ENCODE results near the gene SYCE1L.

Gene SYCE1L

DNA sequence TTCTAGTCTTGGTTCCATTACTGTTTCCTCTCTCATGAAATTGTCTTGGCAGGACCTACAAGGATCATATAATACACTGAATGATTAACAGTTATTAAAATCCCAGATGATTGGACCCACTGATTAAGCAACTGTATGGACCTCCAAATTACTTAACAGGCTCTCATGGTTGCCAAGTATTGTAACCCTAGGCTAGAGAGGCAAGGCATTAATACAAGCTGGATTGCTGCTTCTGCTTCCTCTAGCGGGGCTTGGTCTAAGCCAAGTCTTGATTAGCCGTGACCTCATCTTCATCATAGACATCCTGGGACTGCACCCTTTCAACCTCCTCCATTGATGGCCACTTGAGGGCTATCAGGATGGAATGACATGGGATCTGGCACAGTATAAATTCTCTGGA is 46.9 kb downstream of the SYCE1L start:
- DNase-seq (ENCODE audit: low read depth in 2 of 3, low spot score in 2 of 3), result no peak

DNA sequence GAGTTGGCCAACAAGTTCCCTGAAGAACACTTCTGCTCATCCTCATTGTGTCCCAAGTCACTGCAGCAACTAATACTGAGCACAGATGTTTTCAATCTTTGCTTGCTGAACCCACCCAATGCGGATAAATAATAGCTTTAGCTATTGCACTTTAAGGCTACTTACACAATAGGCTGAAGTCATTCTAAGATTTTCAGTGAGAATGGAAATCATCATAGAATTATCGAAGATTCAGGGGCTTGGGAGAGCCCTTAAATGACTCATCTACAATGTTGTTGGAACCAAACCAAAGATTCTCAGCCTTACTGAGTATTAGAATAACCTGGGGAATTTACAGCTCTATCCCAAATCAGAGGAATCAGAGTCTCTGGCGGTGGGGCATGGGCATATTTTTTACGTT is 51.2 kb downstream of the SYCE1L start:
- no peak for DNase-seq (ENCODE audit: low read depth in 2 of 3, low spot score in 2 of 3)

Measured in activated CD8-positive, alpha-beta memory T cell treated with anti-CD3 and anti-CD28 coated beads for 48 hours (primary cell).